ENCODE measurements around the gene HNRNPC.
"Not testable (repeated sequence)": the region's sequence is repeated elsewhere in the genome, so short reads cannot be mapped to it uniquely, and the experiment has no call there.

The HNRNPC gene

DNA sequence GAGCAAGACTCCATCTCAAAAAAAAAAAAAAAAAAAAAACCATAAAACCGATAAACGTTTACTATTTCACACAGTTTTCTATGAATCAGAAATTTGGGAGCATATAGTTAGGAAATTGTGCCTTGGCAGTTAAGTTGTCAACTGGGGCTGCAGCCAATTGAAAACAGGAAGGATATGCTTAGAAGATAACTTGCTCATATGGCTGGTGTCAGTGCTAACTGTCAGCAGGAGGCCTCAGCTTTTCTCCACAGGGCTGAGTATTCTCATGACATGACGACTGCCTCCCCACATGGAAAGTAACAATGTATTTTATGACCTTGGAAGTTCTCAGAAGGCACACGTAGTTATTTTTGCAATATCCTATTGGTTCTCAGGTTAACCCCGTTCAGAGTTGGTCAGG lies 83.8 kb downstream of the HNRNPC start:
- DNase-seq: no peak

DNA sequence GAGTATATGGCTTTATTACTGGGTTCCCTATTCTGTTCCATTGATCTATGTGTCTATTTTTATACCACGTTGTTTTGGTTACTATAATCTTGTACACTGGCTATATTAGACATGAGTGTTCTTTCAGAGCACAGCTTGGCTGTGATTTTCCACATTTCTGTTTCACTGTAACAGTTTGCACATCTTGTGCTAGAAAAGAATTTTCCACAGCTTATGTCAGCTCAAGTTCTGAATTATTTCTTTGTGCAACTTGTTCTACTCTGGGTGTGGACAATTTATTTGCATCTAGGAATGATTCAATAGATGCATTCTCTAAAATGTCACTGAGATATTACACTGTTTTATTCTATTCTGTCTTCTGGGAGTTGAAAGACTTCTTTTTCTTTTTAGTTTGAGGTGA lies 85.0 kb downstream of the HNRNPC start:
- no peak for DNase-seq

DNA sequence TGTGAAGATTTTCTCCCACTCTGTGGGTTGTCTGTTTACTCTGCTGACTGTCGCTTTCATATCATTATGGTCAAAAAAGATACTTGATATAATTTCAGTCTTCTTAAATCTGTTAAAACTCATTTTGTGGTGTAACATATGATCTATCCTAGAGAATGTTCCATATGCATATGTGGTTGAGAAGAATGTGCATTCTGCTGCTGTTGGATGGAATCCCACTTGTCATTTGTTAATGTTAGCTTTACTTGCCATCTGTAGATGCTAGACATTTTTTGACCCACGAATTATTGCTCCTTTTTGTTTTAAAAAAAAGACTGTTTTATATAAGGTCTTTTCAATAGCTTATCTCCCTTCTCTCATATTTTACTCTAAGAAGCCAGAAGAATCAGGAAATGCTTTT lies 87.1 kb downstream of the HNRNPC start:
- no peak for DNase-seq

DNA sequence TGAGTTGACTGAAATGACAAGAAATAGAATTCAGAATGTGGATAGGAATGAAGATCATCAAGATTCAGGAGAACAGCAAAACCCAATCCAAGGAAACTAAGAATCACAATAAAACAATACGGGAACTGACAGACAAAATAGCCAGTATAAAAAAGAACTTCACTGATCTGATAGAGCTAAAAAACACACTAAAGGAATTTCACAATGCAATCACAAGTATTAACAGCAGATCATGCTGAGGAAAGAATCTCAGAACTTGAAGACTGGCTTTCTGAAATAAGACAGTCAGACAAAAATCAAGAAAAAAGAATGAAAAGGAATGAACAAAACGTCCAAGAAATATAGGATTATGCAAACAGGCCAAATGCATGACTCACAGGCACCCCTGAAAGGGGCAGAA lies 98.1 kb downstream of the HNRNPC start:
- DNase-seq: no peak

DNA sequence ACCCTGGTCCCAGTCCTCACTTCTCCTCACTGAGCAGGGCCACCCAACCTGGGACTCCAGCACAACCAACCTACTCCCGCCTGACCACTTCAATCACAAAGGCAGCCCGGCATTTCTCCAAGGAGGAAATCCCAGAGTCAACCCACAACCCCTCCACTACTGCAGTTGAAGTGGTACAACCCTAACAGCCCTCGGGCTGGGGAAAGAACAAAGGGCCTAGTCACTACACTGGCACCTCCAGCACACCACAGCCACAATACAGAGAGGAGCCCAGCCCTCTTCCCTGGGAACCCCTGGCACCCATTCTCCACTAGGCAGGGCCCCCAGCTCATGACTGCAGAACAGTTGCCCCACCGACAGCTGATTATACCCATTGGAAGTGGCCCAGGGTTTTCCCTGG lies 99.7 kb downstream of the HNRNPC start:
- DNase-seq: no peak

DNA sequence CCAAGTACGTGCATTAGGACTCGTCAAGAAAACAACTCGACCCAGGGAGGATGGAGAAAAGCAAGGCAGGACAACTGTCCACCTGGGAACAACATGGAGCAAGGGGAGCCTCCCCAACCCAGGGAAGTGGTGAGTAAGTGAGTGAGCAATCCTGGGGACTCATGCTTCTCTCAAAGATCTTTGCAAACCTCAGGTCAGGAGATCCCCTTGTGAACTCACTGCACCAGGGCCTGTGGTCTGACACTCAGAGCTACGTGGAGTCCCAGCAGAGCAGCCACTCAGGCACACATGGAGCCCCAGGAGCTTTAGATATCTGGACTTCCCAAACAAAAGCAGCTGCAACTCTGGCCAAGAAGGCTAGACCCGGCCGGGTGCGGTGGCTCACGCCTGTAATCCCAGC lies 101.2 kb downstream of the HNRNPC start:
- DNase-seq: no peak

DNA sequence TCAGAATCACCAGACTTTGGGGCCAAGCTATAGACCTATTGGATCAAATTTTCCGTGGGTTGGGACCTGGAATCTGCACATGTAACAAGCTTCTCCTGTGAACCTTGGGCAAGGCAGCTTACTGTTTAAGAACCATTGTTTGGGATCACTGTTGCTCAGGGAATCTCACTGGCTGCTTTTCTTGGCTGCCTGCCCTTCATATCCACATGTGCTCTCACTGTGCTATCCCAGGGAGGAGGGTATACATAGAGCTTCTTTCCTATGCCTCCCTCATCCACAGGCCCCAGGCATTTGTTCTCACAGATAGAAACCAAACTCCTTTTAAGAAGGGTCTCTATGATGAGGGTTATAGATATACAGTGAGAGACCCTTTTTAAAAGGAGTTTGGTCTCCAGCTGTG lies 103.6 kb downstream of the HNRNPC start:
- not testable (repeated sequence) for DNase-seq

DNA sequence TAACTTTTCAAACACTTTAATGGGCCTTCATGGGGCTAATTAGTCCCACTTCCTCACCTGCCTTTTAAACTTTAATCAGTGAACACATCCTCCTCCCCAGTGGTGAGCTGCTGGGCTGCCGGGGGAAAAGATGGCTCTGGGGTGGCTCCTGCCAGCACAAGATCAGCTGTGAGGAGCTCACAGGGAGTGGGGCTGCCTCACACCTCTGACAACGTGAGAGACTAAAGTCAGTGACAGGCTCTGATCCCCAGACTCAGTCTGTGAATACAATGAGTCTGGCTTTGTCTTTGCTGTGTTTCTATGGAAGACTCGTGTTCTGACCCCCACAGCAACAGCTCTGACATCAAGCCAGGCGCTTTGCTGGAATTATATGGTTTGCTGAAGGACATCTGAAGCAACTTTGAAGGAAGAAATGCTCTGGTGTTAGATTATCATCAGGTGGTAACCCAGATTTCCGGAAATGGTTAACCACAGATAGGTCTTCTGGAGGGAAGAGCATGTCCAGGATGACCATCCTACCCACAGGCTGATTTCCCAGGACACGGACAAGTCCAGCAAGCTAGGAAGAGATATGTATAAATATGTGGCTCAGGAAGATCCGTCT lies 104.1 kb downstream of the HNRNPC start:
- DNase-seq: not testable (repeated sequence)

DNA sequence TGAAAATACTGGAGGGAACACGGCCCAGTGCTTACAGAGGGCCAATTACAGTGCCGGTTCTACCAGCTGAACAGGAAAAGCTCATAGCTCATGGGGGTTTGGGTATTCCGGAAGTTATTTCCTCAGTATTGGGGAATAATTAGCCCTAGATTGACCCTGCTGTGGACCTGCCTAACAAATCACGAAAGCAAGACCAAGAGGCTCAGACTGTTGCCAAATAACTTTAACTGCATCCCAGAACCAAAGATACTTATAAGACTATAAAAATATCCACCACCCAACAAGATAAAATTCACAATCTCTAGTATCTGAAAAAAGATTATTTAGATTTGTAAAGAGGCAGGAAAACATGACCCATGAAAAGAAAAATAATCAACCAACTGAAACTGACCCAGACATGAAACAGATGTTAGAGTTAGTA lies 105.4 kb downstream of the HNRNPC start:
- DNase-seq: no peak

DNA sequence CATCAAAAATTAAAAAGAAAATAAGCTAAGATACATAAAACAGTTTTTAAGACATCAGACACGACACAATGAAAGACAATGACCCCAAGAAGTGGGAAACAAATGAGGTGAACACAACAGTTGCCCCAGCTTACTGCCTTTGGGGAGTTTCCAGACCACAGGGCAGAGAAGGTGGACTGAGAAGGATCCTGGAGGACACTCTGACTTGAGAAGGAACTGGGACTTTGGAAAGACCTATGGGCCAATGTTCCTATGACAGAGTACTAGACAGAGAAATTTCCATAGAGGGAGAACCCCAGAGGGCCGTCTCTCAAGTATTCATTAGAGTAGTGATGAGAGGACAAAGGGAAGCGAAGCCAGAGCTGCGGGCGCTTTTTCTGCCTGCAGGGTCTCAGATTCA lies 107.2 kb downstream of the HNRNPC start:
- no peak for DNase-seq

DNA sequence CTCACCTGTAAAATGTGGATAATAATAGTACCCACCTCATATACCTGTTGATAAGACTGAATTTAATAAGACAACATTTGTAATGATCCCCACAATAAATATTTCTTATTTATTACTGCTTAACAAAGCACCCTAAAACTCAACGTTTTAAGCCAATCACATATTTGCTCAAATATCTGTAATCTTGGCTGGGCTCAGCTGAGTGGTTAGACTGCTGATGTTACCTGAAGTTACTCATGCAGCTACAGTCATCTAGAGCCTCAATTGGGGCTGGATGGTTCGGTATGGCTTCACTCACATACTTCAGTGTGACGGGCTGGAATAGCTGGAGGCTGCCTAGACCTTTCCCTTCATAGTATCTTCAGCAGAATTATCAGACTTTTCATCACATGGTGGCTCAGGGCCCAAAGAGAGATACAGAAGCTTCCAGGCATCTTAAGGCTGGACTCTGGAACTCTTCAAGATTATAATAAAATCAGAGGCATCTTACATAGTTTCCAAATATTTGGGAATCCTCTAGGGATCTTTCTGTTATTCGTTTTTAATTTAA lies 109.1 kb downstream of the HNRNPC start:
- no peak for DNase-seq
